ENCODE data around the gene COL4A2. TPM values are rescaled to one million over a fixed set of nuclear protein-coding genes. Genes with fewer than 3 reads are reported as not detected.

Gene COL4A2
- total RNA-seq, 1 experiment from 2014 or later, result 50.0 TPM

- no peaks in the 10 kb centered on the region for H3K36me3 ChIP-seq
Observed at GRCh38 chr13:110499621-110500281, 192.7 kb downstream of the COL4A2 start.

GRCh38 chr13:110500341-110500740 lies 193.3 kb downstream of the COL4A2 start:
- DNase-seq, result no peak

More at GRCh38 chr13:110499621-110500281, 192.7 kb downstream of the COL4A2 start:
- no peak for DNase-seq
- Histone ChIP-seq H3K9me3 (no peaks in the 10 kb centered on the region), H3K27me3 (no peaks in the 10 kb centered on the region), H3K4me3 (no peak overlapping the region)

GRCh38 chr13:110501188-110501587 lies 194.1 kb downstream of the COL4A2 start:
- no peak overlapping the region for H3K4me3 ChIP-seq
- no peak for DNase-seq
- no peaks in the 10 kb centered on the region for H3K36me3 ChIP-seq
- H3K9me3 ChIP-seq, result no peaks in the 10 kb centered on the region
- no peaks in the 10 kb centered on the region for H3K27me3 ChIP-seq

More at GRCh38 chr13:110500341-110500740, 193.3 kb downstream of the COL4A2 start:
- Histone ChIP-seq H3K27me3 (no peaks in the 10 kb centered on the region), H3K4me3 (no peak overlapping the region), H3K9me3 (no peaks in the 10 kb centered on the region), H3K36me3 (no peaks in the 10 kb centered on the region)

- Histone ChIP-seq H3K27me3 (no peaks in the 10 kb centered on the region), H3K4me3 (no peak overlapping the region), H3K9me3 (no peaks in the 10 kb centered on the region), H3K36me3 (no peaks in the 10 kb centered on the region)
- no peak for DNase-seq
Observed at GRCh38 chr13:110503037-110503901, 196.2 kb downstream of the COL4A2 start.

- Histone ChIP-seq H3K4me3 (no peak overlapping the region), H3K36me3 (no peaks in the 10 kb centered on the region)
- DNase-seq, result no peak
Observed at GRCh38 chr13:110503979-110504499, 197.0 kb downstream of the COL4A2 start.

GRCh38 chr13:110505594-110505993 lies 198.5 kb downstream of the COL4A2 start:
- Histone ChIP-seq H3K4me3 (no peak overlapping the region), H3K27me3 (no peaks in the 10 kb centered on the region), H3K9me3 (no peaks in the 10 kb centered on the region), H3K36me3 (no peaks in the 10 kb centered on the region)
- DNase-seq, result no peak

More at GRCh38 chr13:110503979-110504499, 197.0 kb downstream of the COL4A2 start:
- H3K9me3 ChIP-seq, result no peaks in the 10 kb centered on the region
- H3K27me3 ChIP-seq, result no peaks in the 10 kb centered on the region

- Histone ChIP-seq H3K4me3 (no peak overlapping the region), H3K27me3 (no peaks in the 10 kb centered on the region), H3K9me3 (no peaks in the 10 kb centered on the region), H3K36me3 (no peaks in the 10 kb centered on the region)
- no peak for DNase-seq
Observed at GRCh38 chr13:110506396-110506795, 199.3 kb downstream of the COL4A2 start.

GRCh38 chr13:110506859-110507566 lies 199.9 kb downstream of the COL4A2 start:
- DNase-seq, result no peak

GRCh38 chr13:110507678-110508381 lies 200.7 kb downstream of the COL4A2 start:
- Histone ChIP-seq H3K4me3 (no peak overlapping the region), H3K9me3 (no peaks in the 10 kb centered on the region), H3K27me3 (no peaks in the 10 kb centered on the region), H3K36me3 (no peaks in the 10 kb centered on the region)
- no peak for DNase-seq

More at GRCh38 chr13:110506859-110507566, 199.9 kb downstream of the COL4A2 start:
- Histone ChIP-seq H3K9me3 (no peaks in the 10 kb centered on the region), H3K27me3 (no peaks in the 10 kb centered on the region), H3K4me3 (no peak overlapping the region), H3K36me3 (no peaks in the 10 kb centered on the region)

- no peaks in the 10 kb centered on the region for H3K36me3 ChIP-seq
- no peaks in the 10 kb centered on the region for H3K27me3 ChIP-seq
- DNase-seq, result no peak
- H3K4me3 ChIP-seq, result no peak overlapping the region
- no peaks in the 10 kb centered on the region for H3K9me3 ChIP-seq
Observed at GRCh38 chr13:110509478-110509926, 202.4 kb downstream of the COL4A2 start.

GRCh38 chr13:110509971-110510786 lies 203.1 kb downstream of the COL4A2 start:
- Histone ChIP-seq H3K36me3 (no peaks in the 10 kb centered on the region), H3K4me3 (no peak overlapping the region), H3K9me3 (no peaks in the 10 kb centered on the region), H3K27me3 (no peaks in the 10 kb centered on the region)
- no peak for DNase-seq

- DNase-seq, result no peak
- H3K36me3 ChIP-seq, result no peaks in the 10 kb centered on the region
Observed at GRCh38 chr13:110511509-110512181, 204.6 kb downstream of the COL4A2 start.

GRCh38 chr13:110512198-110512740 lies 205.2 kb downstream of the COL4A2 start:
- no peaks in the 10 kb centered on the region for H3K27me3 ChIP-seq
- H3K9me3 ChIP-seq, result no peaks in the 10 kb centered on the region
- no peak for DNase-seq
- no peak overlapping the region for H3K4me3 ChIP-seq
- no peaks in the 10 kb centered on the region for H3K36me3 ChIP-seq

More at GRCh38 chr13:110511509-110512181, 204.6 kb downstream of the COL4A2 start:
- Histone ChIP-seq H3K27me3 (no peaks in the 10 kb centered on the region), H3K4me3 (no peak overlapping the region), H3K9me3 (no peaks in the 10 kb centered on the region)

GRCh38 chr13:110516500-110516899 lies 209.4 kb downstream of the COL4A2 start:
- Histone ChIP-seq H3K36me3 (no peaks in the 10 kb centered on the region), H3K9me3 (no peaks in the 10 kb centered on the region), H3K4me3 (no peak overlapping the region), H3K27me3 (no peaks in the 10 kb centered on the region)
- DNase-seq, result no peak

All from MG63 (cell line).